GM23338 (cell line): ENCODE results near the gene CACNA1S. TPM values are rescaled to one million over a fixed set of nuclear protein-coding genes. Genes with fewer than 3 reads are reported as not detected.

Experiments used
- ATAC-seq: fragments of 200-7000 bp; cut with Tn5 transposase; 3 replicates; pipeline ENCODE4 v1.9.1; 2020
- DNase-seq: peaks from one replicate; pipeline ENCODE4 v3.0.0-alpha.2; 2015; ENCODE audit warnings: low spot score
- H2AFZ ChIP-seq: fragments of 200-600 bp; sonication (generic); 2 replicates; pipeline ENCODE4 v1.8.0; 2016; ENCODE audit warnings: antibody characterized with exemption, mild to moderate bottlenecking, moderate library complexity
- H3F3A ChIP-seq: fragments of 200-600 bp; sonication (generic); replicated peaks from 2 replicates; pipeline ENCODE4 v1.8.0; 2017; ENCODE audit warnings: antibody characterized with exemption, mixed run types, low read depth
- H3K27ac ChIP-seq: fragments of 200-600 bp; sonication (generic); 2 replicates; pipeline ENCODE4 v1.6.1; 2016; ENCODE audit warnings: low read depth
- H3K27me3 ChIP-seq: fragments of 200-600 bp; sonication (generic); 2 replicates; pipeline ENCODE4 v1.8.0; 2016; ENCODE audit warnings: mild to moderate bottlenecking, mixed run types, moderate library complexity; ENCODE audit not compliant: insufficient read depth
- H3K36me3 ChIP-seq: fragments of 200-600 bp; sonication (generic); 2 replicates; pipeline ENCODE4 v1.8.0; 2016; ENCODE audit warnings: mild to moderate bottlenecking; ENCODE audit not compliant: insufficient read depth
- H3K4me1 ChIP-seq: fragments of 200-600 bp; sonication (generic); 2 replicates; pipeline ENCODE4 v1.8.0; 2016; ENCODE audit warnings: mild to moderate bottlenecking, moderate library complexity; ENCODE audit not compliant: insufficient read depth
- H3K4me2 ChIP-seq: fragments of 200-600 bp; sonication (generic); 2 replicates; pipeline ENCODE4 v1.7.1; 2017; ENCODE audit warnings: mixed run types
- H3K4me3 ChIP-seq: fragments of 200-600 bp; sonication (generic); 2 replicates; pipeline ENCODE4 v1.6.1; 2016; ENCODE audit warnings: mixed run types
- H3K79me2 ChIP-seq: fragments of 200-600 bp; sonication (generic); replicated peaks from 2 replicates; pipeline ENCODE4 v1.8.0; 2017; ENCODE audit warnings: mild to moderate bottlenecking; ENCODE audit not compliant: insufficient read depth
- H3K9me2 ChIP-seq: fragments of 200-600 bp; sonication (generic); 2 replicates; pipeline ENCODE4 v1.8.0; 2017; ENCODE audit not compliant: insufficient read depth
- H4K20me1 ChIP-seq: fragments of 200-600 bp; sonication (generic); replicated peaks from 2 replicates; pipeline ENCODE4 v1.8.0; 2017; ENCODE audit warnings: mild to moderate bottlenecking; ENCODE audit not compliant: insufficient read depth
- H3K27ac Mint-ChIP-seq: 2 replicates; pipeline ENCODE4 v1.8.0; 2020; ENCODE audit warnings: inconsistent platforms, mild to moderate bottlenecking, moderate library complexity, mixed read lengths
- H3K27me3 Mint-ChIP-seq: 3 replicates; pipeline ENCODE4 v1.8.0; 2022; ENCODE audit warnings: low read depth, mild to moderate bottlenecking, moderate library complexity, mixed read lengths, inconsistent platforms; ENCODE audit not compliant: insufficient read depth, poor library complexity
- H3K36me3 Mint-ChIP-seq: 3 replicates; pipeline ENCODE4 v1.8.0; 2021; ENCODE audit warnings: low read depth, mild to moderate bottlenecking, inconsistent platforms, moderate library complexity, mixed read lengths
- H3K4me1 Mint-ChIP-seq: 3 replicates; pipeline ENCODE4 v1.8.0; 2020; ENCODE audit warnings: mild to moderate bottlenecking, inconsistent platforms, mixed read lengths
- H3K4me3 Mint-ChIP-seq: 3 replicates; pipeline ENCODE4 v1.8.0; 2021; ENCODE audit warnings: moderate library complexity, mild to moderate bottlenecking, inconsistent platforms, mixed read lengths
- H3K9me3 Mint-ChIP-seq: 3 replicates; pipeline ENCODE4 v1.8.0; 2020; ENCODE audit warnings: moderate library complexity, mild to moderate bottlenecking, inconsistent platforms, mixed read lengths
- CREB1 ChIP-seq: fragments of 250-450 bp; sonication (Bioruptor Pico); IDR thresholded peaks from 2 replicates; pipeline ENCODE4 v1.5.0; 2020; ENCODE audit warnings: low read depth, mild to moderate bottlenecking, moderate library complexity
- CTCF ChIP-seq, 2 experiments: fragments of 200-600 bp in 1 of 2; sonication (generic) in 1 of 2; conservative IDR thresholded peaks; 2 replicates each; pipeline versions ENCODE4 v1.5.1 to v1.6.1; 2016 to 2017; ENCODE audit warnings: antibody characterized with exemption in 2 of 2, low read depth in 2 of 2, mild to moderate bottlenecking in 2 of 2, moderate library complexity in 1 of 2
- JUNB ChIP-seq: IDR thresholded peaks from one replicate; pipeline ENCODE4 v1.6.1; 2016; ENCODE audit warnings: antibody characterized with exemption; ENCODE audit not compliant: unreplicated experiment
- NANOG ChIP-seq: IDR thresholded peaks from 2 replicates; pipeline ENCODE4 v1.6.1; 2016; ENCODE audit warnings: antibody characterized with exemption, borderline replicate concordance
- POLR2AphosphoS5 ChIP-seq: IDR thresholded peaks from 2 replicates; pipeline ENCODE4 v1.6.1; 2016; ENCODE audit warnings: antibody characterized with exemption, low read depth
- ZNF114 ChIP-seq: fragments of 250-450 bp; sonication (Bioruptor Pico); IDR thresholded peaks from 2 replicates; pipeline ENCODE4 v1.5.0; 2020; ENCODE audit warnings: mild to moderate bottlenecking, moderate library complexity
- polyA plus RNA-seq: library from polyadenylated mRNA; unstranded; fragments of >200 nt; fragmentation: Nextera tagmentation; extraction: Ambion mirVana; gene quantifications from 2 replicates; pipeline ENCODE4 v1.2.1, GENCODE V29; 2016
- total RNA-seq: library from RNA; depleted of rRNA; stranded (reverse); fragments of >200 nt; shearing (Covaris generic); gene quantifications from 2 replicates; pipeline ENCODE4 v1.2.3, GENCODE V29; 2014
- TF ChIP-seq, protein P1 (sequence below): fragments of 250-450 bp; sonication (Bioruptor Pico); IDR thresholded peaks from 2 replicates; pipeline ENCODE4 v1.5.0; 2020; ENCODE audit warnings: mild to moderate bottlenecking, moderate library complexity
- TF ChIP-seq, protein P2 (sequence below): IDR thresholded peaks from one replicate; pipeline ENCODE4 v1.6.1; 2018; ENCODE audit warnings: antibody characterized with exemption; ENCODE audit not compliant: unreplicated experiment

The CACNA1S gene
- total and polyA plus RNA-seq, 2 experiments from 2014 or later, result 0.03 TPM; not detected in 1

GRCh38 chr1:201140235-201140940, 28.2 kb upstream of the CACNA1S start (continued):
- TF ChIP-seq, protein P1, sequence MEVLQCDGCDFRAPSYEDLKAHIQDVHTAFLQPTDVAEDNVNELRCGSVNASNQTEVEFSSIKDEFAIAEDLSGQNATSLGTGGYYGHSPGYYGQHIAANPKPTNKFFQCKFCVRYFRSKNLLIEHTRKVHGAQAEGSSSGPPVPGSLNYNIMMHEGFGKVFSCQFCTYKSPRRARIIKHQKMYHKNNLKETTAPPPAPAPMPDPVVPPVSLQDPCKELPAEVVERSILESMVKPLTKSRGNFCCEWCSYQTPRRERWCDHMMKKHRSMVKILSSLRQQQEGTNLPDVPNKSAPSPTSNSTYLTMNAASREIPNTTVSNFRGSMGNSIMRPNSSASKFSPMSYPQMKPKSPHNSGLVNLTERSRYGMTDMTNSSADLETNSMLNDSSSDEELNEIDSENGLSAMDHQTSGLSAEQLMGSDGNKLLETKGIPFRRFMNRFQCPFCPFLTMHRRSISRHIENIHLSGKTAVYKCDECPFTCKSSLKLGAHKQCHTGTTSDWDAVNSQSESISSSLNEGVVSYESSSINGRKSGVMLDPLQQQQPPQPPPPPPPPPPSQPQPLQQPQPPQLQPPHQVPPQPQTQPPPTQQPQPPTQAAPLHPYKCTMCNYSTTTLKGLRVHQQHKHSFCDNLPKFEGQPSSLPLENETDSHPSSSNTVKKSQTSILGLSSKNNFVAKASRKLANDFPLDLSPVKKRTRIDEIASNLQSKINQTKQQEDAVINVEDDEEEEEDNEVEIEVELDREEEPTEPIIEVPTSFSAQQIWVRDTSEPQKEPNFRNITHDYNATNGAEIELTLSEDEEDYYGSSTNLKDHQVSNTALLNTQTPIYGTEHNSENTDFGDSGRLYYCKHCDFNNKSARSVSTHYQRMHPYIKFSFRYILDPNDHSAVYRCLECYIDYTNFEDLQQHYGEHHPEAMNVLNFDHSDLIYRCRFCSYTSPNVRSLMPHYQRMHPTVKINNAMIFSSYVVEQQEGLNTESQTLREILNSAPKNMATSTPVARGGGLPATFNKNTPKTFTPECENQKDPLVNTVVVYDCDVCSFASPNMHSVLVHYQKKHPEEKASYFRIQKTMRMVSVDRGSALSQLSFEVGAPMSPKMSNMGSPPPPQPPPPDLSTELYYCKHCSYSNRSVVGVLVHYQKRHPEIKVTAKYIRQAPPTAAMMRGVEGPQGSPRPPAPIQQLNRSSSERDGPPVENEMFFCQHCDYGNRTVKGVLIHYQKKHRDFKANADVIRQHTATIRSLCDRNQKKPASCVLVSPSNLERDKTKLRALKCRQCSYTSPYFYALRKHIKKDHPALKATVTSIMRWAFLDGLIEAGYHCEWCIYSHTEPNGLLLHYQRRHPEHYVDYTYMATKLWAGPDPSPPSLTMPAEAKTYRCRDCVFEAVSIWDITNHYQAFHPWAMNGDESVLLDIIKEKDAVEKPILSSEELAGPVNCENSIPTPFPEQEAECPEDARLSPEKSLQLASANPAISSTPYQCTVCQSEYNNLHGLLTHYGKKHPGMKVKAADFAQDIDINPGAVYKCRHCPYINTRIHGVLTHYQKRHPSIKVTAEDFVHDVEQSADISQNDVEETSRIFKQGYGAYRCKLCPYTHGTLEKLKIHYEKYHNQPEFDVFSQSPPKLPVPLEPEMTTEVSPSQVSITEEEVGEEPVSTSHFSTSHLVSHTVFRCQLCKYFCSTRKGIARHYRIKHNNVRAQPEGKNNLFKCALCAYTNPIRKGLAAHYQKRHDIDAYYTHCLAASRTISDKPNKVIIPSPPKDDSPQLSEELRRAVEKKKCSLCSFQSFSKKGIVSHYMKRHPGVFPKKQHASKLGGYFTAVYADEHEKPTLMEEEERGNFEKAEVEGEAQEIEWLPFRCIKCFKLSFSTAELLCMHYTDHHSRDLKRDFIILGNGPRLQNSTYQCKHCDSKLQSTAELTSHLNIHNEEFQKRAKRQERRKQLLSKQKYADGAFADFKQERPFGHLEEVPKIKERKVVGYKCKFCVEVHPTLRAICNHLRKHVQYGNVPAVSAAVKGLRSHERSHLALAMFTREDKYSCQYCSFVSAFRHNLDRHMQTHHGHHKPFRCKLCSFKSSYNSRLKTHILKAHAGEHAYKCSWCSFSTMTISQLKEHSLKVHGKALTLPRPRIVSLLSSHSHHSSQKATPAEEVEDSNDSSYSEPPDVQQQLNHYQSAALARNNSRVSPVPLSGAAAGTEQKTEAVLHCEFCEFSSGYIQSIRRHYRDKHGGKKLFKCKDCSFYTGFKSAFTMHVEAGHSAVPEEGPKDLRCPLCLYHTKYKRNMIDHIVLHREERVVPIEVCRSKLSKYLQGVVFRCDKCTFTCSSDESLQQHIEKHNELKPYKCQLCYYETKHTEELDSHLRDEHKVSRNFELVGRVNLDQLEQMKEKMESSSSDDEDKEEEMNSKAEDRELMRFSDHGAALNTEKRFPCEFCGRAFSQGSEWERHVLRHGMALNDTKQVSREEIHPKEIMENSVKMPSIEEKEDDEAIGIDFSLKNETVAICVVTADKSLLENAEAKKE (CRISPR knock-in tag), result no peak

GRCh38 chr1:201139756-201140155, 27.5 kb upstream of the CACNA1S start:
- H2AFZ ChIP-seq, result no peak overlapping the region
- peaks cover 3% of the 10 kb centered on the region for H3K27me3 Mint-ChIP-seq
- no peaks in the 10 kb centered on the region for H3F3A ChIP-seq
- H3K9me2 ChIP-seq, result no peaks in the 10 kb centered on the region
- peaks cover 9% of the 10 kb centered on the region for H3K36me3 ChIP-seq
- no peak overlapping the region for H3K4me3 ChIP-seq
- peaks cover 73% of the 10 kb centered on the region for H3K36me3 Mint-ChIP-seq
- no peak overlapping the region for H3K27ac ChIP-seq
- no peak overlapping the region for H3K4me2 ChIP-seq
- peaks cover 5% of the 10 kb centered on the region; the same call in 1 of the 2 replicates for H4K20me1 ChIP-seq
- no peak for TF ChIP-seq POLR2AphosphoS5
- H3K27ac Mint-ChIP-seq, result 0 out of 2 replicates have a peak overlapping the region, but pooled peaks have one; percentile 17
- no peaks in the 10 kb centered on the region for H3K9me3 Mint-ChIP-seq
- H3K4me1 Mint-ChIP-seq, result no peaks in the 10 kb centered on the region; the same call in 2 of the 3 replicates
- H3K4me1 ChIP-seq, result no peaks in the 10 kb centered on the region
- H3K27me3 ChIP-seq, result no peaks in the 10 kb centered on the region
- H3K79me2 ChIP-seq, result no peaks in the 10 kb centered on the region
- H3K4me3 Mint-ChIP-seq, result no peak overlapping the region
- ATAC-seq (no peak), DNase-seq (no peak)

GRCh38 chr1:201139306-201139705, 27.1 kb upstream of the CACNA1S start:
- H3K4me3 Mint-ChIP-seq, result no peak overlapping the region
- H3K27ac Mint-ChIP-seq, result 0 out of 2 replicates have a peak overlapping the region, but pooled peaks have one; percentile 17
- peaks cover 6% of the 10 kb centered on the region for H3K27me3 Mint-ChIP-seq
- no peaks in the 10 kb centered on the region for H3K9me3 Mint-ChIP-seq
- Histone ChIP-seq H3K36me3 (peaks cover 6% of the 10 kb centered on the region), H3K27me3 (no peaks in the 10 kb centered on the region), H3K4me3 (no peak overlapping the region), H2AFZ (no peak overlapping the region), H3K27ac (no peak overlapping the region), H3K79me2 (no peaks in the 10 kb centered on the region), H3F3A (no peaks in the 10 kb centered on the region), H3K4me1 (no peaks in the 10 kb centered on the region), H3K9me2 (no peaks in the 10 kb centered on the region), H4K20me1 (peaks cover 5% of the 10 kb centered on the region; the same call in 1 of the 2 replicates), H3K4me2 (no peak overlapping the region)
- no peak for ATAC-seq
- no peaks in the 10 kb centered on the region; the same call in 2 of the 3 replicates for H3K4me1 Mint-ChIP-seq
- H3K36me3 Mint-ChIP-seq, result peaks cover 73% of the 10 kb centered on the region
- DNase-seq, result no peak
- no peak for TF ChIP-seq CTCF (conservative IDR thresholded peaks at IDR 0.05; ENCODE audit: low read depth in 2 of 2)
- no peak for TF ChIP-seq CREB1 (CRISPR knock-in tag)
- no peak for TF ChIP-seq NANOG
- no peak for TF ChIP-seq ZNF114 (CRISPR knock-in tag)
- TF ChIP-seq, protein P2, sequence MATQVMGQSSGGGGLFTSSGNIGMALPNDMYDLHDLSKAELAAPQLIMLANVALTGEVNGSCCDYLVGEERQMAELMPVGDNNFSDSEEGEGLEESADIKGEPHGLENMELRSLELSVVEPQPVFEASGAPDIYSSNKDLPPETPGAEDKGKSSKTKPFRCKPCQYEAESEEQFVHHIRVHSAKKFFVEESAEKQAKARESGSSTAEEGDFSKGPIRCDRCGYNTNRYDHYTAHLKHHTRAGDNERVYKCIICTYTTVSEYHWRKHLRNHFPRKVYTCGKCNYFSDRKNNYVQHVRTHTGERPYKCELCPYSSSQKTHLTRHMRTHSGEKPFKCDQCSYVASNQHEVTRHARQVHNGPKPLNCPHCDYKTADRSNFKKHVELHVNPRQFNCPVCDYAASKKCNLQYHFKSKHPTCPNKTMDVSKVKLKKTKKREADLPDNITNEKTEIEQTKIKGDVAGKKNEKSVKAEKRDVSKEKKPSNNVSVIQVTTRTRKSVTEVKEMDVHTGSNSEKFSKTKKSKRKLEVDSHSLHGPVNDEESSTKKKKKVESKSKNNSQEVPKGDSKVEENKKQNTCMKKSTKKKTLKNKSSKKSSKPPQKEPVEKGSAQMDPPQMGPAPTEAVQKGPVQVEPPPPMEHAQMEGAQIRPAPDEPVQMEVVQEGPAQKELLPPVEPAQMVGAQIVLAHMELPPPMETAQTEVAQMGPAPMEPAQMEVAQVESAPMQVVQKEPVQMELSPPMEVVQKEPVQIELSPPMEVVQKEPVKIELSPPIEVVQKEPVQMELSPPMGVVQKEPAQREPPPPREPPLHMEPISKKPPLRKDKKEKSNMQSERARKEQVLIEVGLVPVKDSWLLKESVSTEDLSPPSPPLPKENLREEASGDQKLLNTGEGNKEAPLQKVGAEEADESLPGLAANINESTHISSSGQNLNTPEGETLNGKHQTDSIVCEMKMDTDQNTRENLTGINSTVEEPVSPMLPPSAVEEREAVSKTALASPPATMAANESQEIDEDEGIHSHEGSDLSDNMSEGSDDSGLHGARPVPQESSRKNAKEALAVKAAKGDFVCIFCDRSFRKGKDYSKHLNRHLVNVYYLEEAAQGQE, result no peak
- no peak for TF ChIP-seq JUNB
